Dermis microvascular lymphatic vessel endothelial cell (primary cell): ENCODE data around the gene PLCB1. TPM values are rescaled to one million over a fixed set of nuclear protein-coding genes. Genes with fewer than 3 reads are reported as not detected.

Source experiments
- DNase-seq, 2 donors: peaks; one replicate each; pipeline versions ENCODE4 v3.0.0 to v3.0.0-alpha.2; 2010; ENCODE audit warnings: low read depth in 2 of 2
- total RNA-seq: library from RNA; depleted of rRNA; stranded (reverse); fragments of >200 nt; gene quantifications from 2 replicates; pipeline ENCODE4 v1.2.1, GENCODE V29; 2014

The PLCB1 gene
- total RNA-seq, 1 donor from 2014 or later: 13.1 TPM

GRCh38 chr20:8534368-8535160 lies 402.5 kb downstream of the PLCB1 start:
- peak in 1 of 2 donors; percentile 9 for DNase-seq

- peak in 1 of 2 donors; percentile 16 for DNase-seq
Observed at GRCh38 chr20:8535403-8536261, 403.6 kb downstream of the PLCB1 start.

GRCh38 chr20:8536262-8536618 lies 404.2 kb downstream of the PLCB1 start:
- DNase-seq: no peak

- DNase-seq: no peak
Observed at GRCh38 chr20:8540466-8540865, 408.4 kb downstream of the PLCB1 start.

GRCh38 chr20:8542110-8542486 lies 410.0 kb downstream of the PLCB1 start:
- peak; percentile 36 to 79 for DNase-seq

- DNase-seq: no peak
Observed at GRCh38 chr20:8545212-8545611, 413.1 kb downstream of the PLCB1 start.

GRCh38 chr20:8547035-8547650 lies 415.1 kb downstream of the PLCB1 start:
- peak in 1 of 2 donors; percentile 62 for DNase-seq

GRCh38 chr20:8547968-8548588 lies 416.0 kb downstream of the PLCB1 start:
- no peak for DNase-seq

- no peak for DNase-seq
Observed at GRCh38 chr20:8549192-8549591, 417.1 kb downstream of the PLCB1 start.

GRCh38 chr20:8557711-8558110 lies 425.6 kb downstream of the PLCB1 start:
- DNase-seq: peak in 1 of 2 donors; percentile 25

- DNase-seq: no peak
Observed at GRCh38 chr20:8562356-8562755, 430.3 kb downstream of the PLCB1 start.

- DNase-seq: no peak
Observed at GRCh38 chr20:8568075-8568474, 436.0 kb downstream of the PLCB1 start.

- no peak for DNase-seq
Observed at GRCh38 chr20:8569766-8570165, 437.7 kb downstream of the PLCB1 start.

- DNase-seq: no peak
Observed at GRCh38 chr20:8571611-8572010, 439.5 kb downstream of the PLCB1 start.

- DNase-seq: no peak
Observed at GRCh38 chr20:8573686-8574085, 441.6 kb downstream of the PLCB1 start.

- DNase-seq: no peak
Observed at GRCh38 chr20:8575114-8575513, 443.0 kb downstream of the PLCB1 start.

GRCh38 chr20:8578161-8578865 lies 446.2 kb downstream of the PLCB1 start:
- DNase-seq: no peak

- no peak for DNase-seq
Observed at GRCh38 chr20:8579035-8579434, 447.0 kb downstream of the PLCB1 start.

- no peak for DNase-seq
Observed at GRCh38 chr20:8581446-8582183, 449.5 kb downstream of the PLCB1 start.

- DNase-seq: no peak
Observed at GRCh38 chr20:8583012-8583565, 451.0 kb downstream of the PLCB1 start.
